ENCODE data around the gene TMEM208.
A peak's percentile ranks its signal among the peaks of the same experiment; 100 is the strongest.

Gene TMEM208

GRCh38 chr16:67199808-67200198, 27.1 kb upstream of the TMEM208 start:
- no peaks in the 10 kb centered on the region for H3K27me3 Mint-ChIP-seq
- peaks cover 13% of the 10 kb centered on the region for H3K4me1 Mint-ChIP-seq (ENCODE audit: low read depth)
- no peak overlapping the region for H3K27ac Mint-ChIP-seq
- no peak overlapping the region for H3K4me3 Mint-ChIP-seq
- H3K9me3 Mint-ChIP-seq (ENCODE audit: low read depth): no peaks in the 10 kb centered on the region
- no peaks in the 10 kb centered on the region for H3K36me3 Mint-ChIP-seq

GRCh38 chr16:67200491-67200890, 26.4 kb upstream of the TMEM208 start:
- Mint-ChIP-seq H3K27ac (no peak overlapping the region), H3K4me3 (no peak overlapping the region), H3K27me3 (no peaks in the 10 kb centered on the region), H3K4me1 (ENCODE audit: low read depth) (peaks cover 12% of the 10 kb centered on the region), H3K9me3 (ENCODE audit: low read depth) (no peaks in the 10 kb centered on the region), H3K36me3 (no peaks in the 10 kb centered on the region)

- H3K27me3 Mint-ChIP-seq: no peaks in the 10 kb centered on the region
- peaks cover 3% of the 10 kb centered on the region for H3K4me1 Mint-ChIP-seq (ENCODE audit: low read depth)
- H3K36me3 Mint-ChIP-seq: no peaks in the 10 kb centered on the region
- H3K27ac Mint-ChIP-seq: no peak overlapping the region
- no peak overlapping the region for H3K4me3 Mint-ChIP-seq
- H3K9me3 Mint-ChIP-seq (ENCODE audit: low read depth): no peaks in the 10 kb centered on the region
These were observed 25.3 kb upstream of the TMEM208 start for GRCh38 chr16:67201411-67202345.

GRCh38 chr16:67202426-67202825, 24.5 kb upstream of the TMEM208 start:
- Mint-ChIP-seq H3K27ac (no peak overlapping the region), H3K4me1 (ENCODE audit: low read depth) (no peaks in the 10 kb centered on the region), H3K9me3 (ENCODE audit: low read depth) (no peaks in the 10 kb centered on the region), H3K36me3 (no peaks in the 10 kb centered on the region), H3K27me3 (no peaks in the 10 kb centered on the region), H3K4me3 (no peak overlapping the region)

- H3K4me3 Mint-ChIP-seq: no peak overlapping the region
- H3K4me1 Mint-ChIP-seq (ENCODE audit: low read depth): no peaks in the 10 kb centered on the region
- H3K27ac Mint-ChIP-seq: no peak overlapping the region
- H3K9me3 Mint-ChIP-seq (ENCODE audit: low read depth): no peaks in the 10 kb centered on the region
- H3K27me3 Mint-ChIP-seq: no peaks in the 10 kb centered on the region
- H3K36me3 Mint-ChIP-seq: no peaks in the 10 kb centered on the region
These were observed 23.9 kb upstream of the TMEM208 start for GRCh38 chr16:67202956-67203493.

- no peaks in the 10 kb centered on the region for H3K4me1 Mint-ChIP-seq (ENCODE audit: low read depth)
- no peaks in the 10 kb centered on the region for H3K27me3 Mint-ChIP-seq
- no peaks in the 10 kb centered on the region for H3K36me3 Mint-ChIP-seq
- H3K4me3 Mint-ChIP-seq: no peak overlapping the region
- peak overlapping the region; percentile 22 for H3K27ac Mint-ChIP-seq
- no peaks in the 10 kb centered on the region for H3K9me3 Mint-ChIP-seq (ENCODE audit: low read depth)
These were observed 22.9 kb upstream of the TMEM208 start for GRCh38 chr16:67204076-67204475.

- H3K27ac Mint-ChIP-seq: no peak overlapping the region
- no peaks in the 10 kb centered on the region for H3K4me1 Mint-ChIP-seq (ENCODE audit: low read depth)
- H3K36me3 Mint-ChIP-seq: no peaks in the 10 kb centered on the region
- H3K27me3 Mint-ChIP-seq: no peaks in the 10 kb centered on the region
- no peak overlapping the region for H3K4me3 Mint-ChIP-seq
- no peaks in the 10 kb centered on the region for H3K9me3 Mint-ChIP-seq (ENCODE audit: low read depth)
These were observed 20.6 kb upstream of the TMEM208 start for GRCh38 chr16:67206129-67206837.

- no peak overlapping the region for H3K4me3 Mint-ChIP-seq
- no peaks in the 10 kb centered on the region for H3K36me3 Mint-ChIP-seq
- H3K4me1 Mint-ChIP-seq (ENCODE audit: low read depth): no peaks in the 10 kb centered on the region
- H3K27ac Mint-ChIP-seq: no peak overlapping the region
- H3K9me3 Mint-ChIP-seq (ENCODE audit: low read depth): no peaks in the 10 kb centered on the region
- H3K27me3 Mint-ChIP-seq: no peaks in the 10 kb centered on the region
These were observed 20.1 kb upstream of the TMEM208 start for GRCh38 chr16:67206838-67207248.

- Mint-ChIP-seq H3K4me3 (no peak overlapping the region), H3K4me1 (ENCODE audit: low read depth) (no peaks in the 10 kb centered on the region), H3K27me3 (no peaks in the 10 kb centered on the region), H3K36me3 (no peaks in the 10 kb centered on the region), H3K9me3 (ENCODE audit: low read depth) (no peaks in the 10 kb centered on the region), H3K27ac (no peak overlapping the region)
These were observed 19.5 kb upstream of the TMEM208 start for GRCh38 chr16:67207249-67208091.

- no peaks in the 10 kb centered on the region for H3K27me3 Mint-ChIP-seq
- H3K27ac Mint-ChIP-seq: no peak overlapping the region
- no peaks in the 10 kb centered on the region for H3K36me3 Mint-ChIP-seq
- H3K4me1 Mint-ChIP-seq (ENCODE audit: low read depth): no peaks in the 10 kb centered on the region
- H3K4me3 Mint-ChIP-seq: no peak overlapping the region
- H3K9me3 Mint-ChIP-seq (ENCODE audit: low read depth): no peaks in the 10 kb centered on the region
These were observed 18.6 kb upstream of the TMEM208 start for GRCh38 chr16:67208154-67208896.

GRCh38 chr16:67209565-67209964, 17.4 kb upstream of the TMEM208 start:
- Mint-ChIP-seq H3K9me3 (ENCODE audit: low read depth) (no peaks in the 10 kb centered on the region), H3K4me3 (no peak overlapping the region), H3K4me1 (ENCODE audit: low read depth) (no peaks in the 10 kb centered on the region), H3K27me3 (no peaks in the 10 kb centered on the region), H3K27ac (no peak overlapping the region), H3K36me3 (no peaks in the 10 kb centered on the region)

GRCh38 chr16:67210069-67210937, 16.6 kb upstream of the TMEM208 start:
- Mint-ChIP-seq H3K4me3 (no peak overlapping the region), H3K27me3 (no peaks in the 10 kb centered on the region), H3K4me1 (ENCODE audit: low read depth) (no peaks in the 10 kb centered on the region), H3K36me3 (no peaks in the 10 kb centered on the region), H3K27ac (no peak overlapping the region), H3K9me3 (ENCODE audit: low read depth) (no peaks in the 10 kb centered on the region)

GRCh38 chr16:67211674-67212073, 15.3 kb upstream of the TMEM208 start:
- Mint-ChIP-seq H3K27me3 (no peaks in the 10 kb centered on the region), H3K9me3 (ENCODE audit: low read depth) (no peaks in the 10 kb centered on the region), H3K36me3 (peaks cover 3% of the 10 kb centered on the region), H3K4me1 (ENCODE audit: low read depth) (no peaks in the 10 kb centered on the region), H3K27ac (no peak overlapping the region), H3K4me3 (no peak overlapping the region)

Data from activated naive CD8-positive, alpha-beta T cell (primary cell).